HEK293T (cell line): ENCODE results near the gene PRG2.
"Not testable (repeated sequence)": the region's sequence is repeated elsewhere in the genome, so short reads cannot be mapped to it uniquely, and the experiment has no call there.

Source experiments
- BHLHE40 ChIP-seq: fragments of 450-650 bp; IDR thresholded peaks from 2 replicates; pipeline ENCODE4 v1.6.1; 2016; ENCODE audit warnings: mild to moderate bottlenecking, moderate library complexity, borderline replicate concordance
- ELF4 ChIP-seq: fragments of 450-650 bp; IDR thresholded peaks from 2 replicates; pipeline ENCODE4 v1.6.1; 2017; ENCODE audit warnings: antibody characterized with exemption
- FOXA1 ChIP-seq: fragments of 450-650 bp; IDR thresholded peaks from 2 replicates; pipeline ENCODE4 v1.6.1; 2016; ENCODE audit warnings: mild to moderate bottlenecking
- FOXK2 ChIP-seq: fragments of 450-650 bp; IDR thresholded peaks from 2 replicates; pipeline ENCODE4 v1.6.1; 2016; ENCODE audit warnings: mild to moderate bottlenecking
- FOXM1 ChIP-seq: fragments of 450-650 bp; IDR thresholded peaks from 2 replicates; pipeline ENCODE4 v1.6.1; 2017; ENCODE audit warnings: mild to moderate bottlenecking, borderline replicate concordance
- HDGF ChIP-seq: fragments of 450-650 bp; IDR thresholded peaks from 2 replicates; pipeline ENCODE4 v1.6.1; 2017; ENCODE audit warnings: antibody characterized with exemption, borderline replicate concordance
- L3MBTL2 ChIP-seq: fragments of 450-650 bp; conservative IDR thresholded peaks from 2 replicates; pipeline ENCODE4 v1.6.1; 2016; ENCODE audit warnings: mild to moderate bottlenecking
- SP1 ChIP-seq: fragments of 450-650 bp; IDR thresholded peaks from 2 replicates; pipeline ENCODE4 v1.6.1; 2017
- SUZ12 ChIP-seq: fragments of 450-650 bp; IDR thresholded peaks from 2 replicates; pipeline ENCODE4 v1.6.1; 2016; ENCODE audit warnings: mild to moderate bottlenecking

GRCh38 chr11:57361420-57361819 is 29.0 kb downstream of the PRG2 start:
- not testable (repeated sequence) for TF ChIP-seq FOXM1, SP1, HDGF, L3MBTL2, BHLHE40, SUZ12, FOXA1, FOXK2, ELF4
